ENCODE data around the gene RRAGB.
"Not testable (repeated sequence)": the region's sequence is repeated elsewhere in the genome, so short reads cannot be mapped to it uniquely, and the experiment has no call there.

The RRAGB gene

GRCh38 chrX:55750256-55750655 lies 32.7 kb downstream of the RRAGB start:
- peaks cover 0 to 36% (median 27%) of the 10 kb centered on the region in 3 donors for H3K36me3 ChIP-seq
- no peak overlapping the region for H3K27ac ChIP-seq
- no peaks in the 10 kb centered on the region for H3K9me3 ChIP-seq
- H3K4me1 ChIP-seq = no peaks in the 10 kb centered on the region
- intact Hi-C loops (cut with DNase I; ENCODE audit: low total_unique reads) = no loop called here
- TF ChIP-seq CTCF (IDR thresholded peaks at IDR 0.05) = no peak
- no peaks in the 10 kb centered on the region for H3K27me3 ChIP-seq
- no peak overlapping the region for H3K4me3 ChIP-seq
- no peak for DNase-seq

- Histone ChIP-seq H3K9me3 (no peaks in the 10 kb centered on the region), H3K4me1 (no peaks in the 10 kb centered on the region), H3K27me3 (no peaks in the 10 kb centered on the region), H3K27ac (no peak overlapping the region), H3K36me3 (peaks cover 0 to 31% (median 28%) of the 10 kb centered on the region in 3 donors), H3K4me3 (no peak overlapping the region)
- intact Hi-C loops (cut with DNase I; ENCODE audit: low total_unique reads) = no loop called here
- DNase-seq = no peak
- no peak for TF ChIP-seq CTCF (IDR thresholded peaks at IDR 0.05)
Measured at GRCh38 chrX:55754861-55755294, 37.3 kb downstream of the RRAGB start.

GRCh38 chrX:55758033-55758432 lies 40.5 kb downstream of the RRAGB start:
- intact Hi-C loops (cut with DNase I; ENCODE audit: low total_unique reads) = no loop called here
- peaks cover 0 to 21% (median 20%) of the 10 kb centered on the region in 3 donors for H3K36me3 ChIP-seq
- no peaks in the 10 kb centered on the region for H3K9me3 ChIP-seq

GRCh38 chrX:55759478-55759877 lies 41.9 kb downstream of the RRAGB start:
- peaks cover 0 to 21% (median 14%) of the 10 kb centered on the region in 3 donors for H3K36me3 ChIP-seq
- intact Hi-C loops (cut with DNase I; ENCODE audit: low total_unique reads) = no loop called here

More at GRCh38 chrX:55758033-55758432, 40.5 kb downstream of the RRAGB start:
- no peak for DNase-seq
- TF ChIP-seq CTCF (IDR thresholded peaks at IDR 0.05) = no peak
- Histone ChIP-seq H3K27ac (no peak overlapping the region), H3K4me1 (no peaks in the 10 kb centered on the region), H3K27me3 (no peaks in the 10 kb centered on the region), H3K4me3 (no peak overlapping the region)

GRCh38 chrX:55767100-55767499 lies 49.6 kb downstream of the RRAGB start:
- Histone ChIP-seq H3K27ac (no peak overlapping the region), H3K36me3 (no peaks in the 10 kb centered on the region), H3K9me3 (no peaks in the 10 kb centered on the region), H3K4me3 (no peak overlapping the region), H3K4me1 (no peaks in the 10 kb centered on the region), H3K27me3 (no peaks in the 10 kb centered on the region)
- intact Hi-C loops (cut with DNase I; ENCODE audit: low total_unique reads) = no loop called here
- no peak for DNase-seq
- TF ChIP-seq CTCF (IDR thresholded peaks at IDR 0.05) = no peak

More at GRCh38 chrX:55759478-55759877, 41.9 kb downstream of the RRAGB start:
- Histone ChIP-seq H3K9me3 (no peaks in the 10 kb centered on the region), H3K27ac (no peak overlapping the region), H3K4me1 (no peaks in the 10 kb centered on the region), H3K27me3 (no peaks in the 10 kb centered on the region), H3K4me3 (no peak overlapping the region)
- no peak for DNase-seq
- no peak for TF ChIP-seq CTCF (IDR thresholded peaks at IDR 0.05)

- H3K27me3 ChIP-seq; DNase-seq; H3K4me1 ChIP-seq; intact Hi-C loops (cut with DNase I; ENCODE audit: low total_unique reads); H3K4me3 ChIP-seq; H3K27ac ChIP-seq; H3K9me3 ChIP-seq: not testable (repeated sequence)
- H3K36me3 ChIP-seq = peaks cover 0 to 13% (median 6%) of the 10 kb centered on the region in 3 donors
Measured at GRCh38 chrX:55774419-55774818, 56.9 kb downstream of the RRAGB start.

Measured in tibial artery (tissue), 4 donors.